SU-DHL-6 (cell line): Measurements from ENCODE around the gene ZDHHC16.

Experiments used
- CTCF ChIP-seq: fragments of 200-600 bp; sonication (generic); IDR thresholded peaks from one replicate; pipeline ENCODE4 v1.5.1; 2017; ENCODE audit warnings: antibody characterized with exemption, mild to moderate bottlenecking, low read length, moderate library complexity; ENCODE audit not compliant: insufficient read depth, poor library complexity, severe bottlenecking
- EZH2phosphoT487 ChIP-seq: fragments of 200-600 bp; sonication (generic), shearing (Covaris generic); conservative IDR thresholded peaks from 2 replicates; pipeline ENCODE4 v1.6.1; 2018; ENCODE audit warnings: mild to moderate bottlenecking, antibody characterized with exemption, low read length, moderate library complexity, mixed read lengths

GRCh38 chr10:97505152-97505551 is 59.2 kb downstream of the ZDHHC16 start:
- TF ChIP-seq CTCF, result no peak
- no peak for TF ChIP-seq EZH2phosphoT487
